Activated CD8-positive, alpha-beta memory T cell treated with anti-CD3 and anti-CD28 coated beads for 1 hour (primary cell): ENCODE results near the gene C1orf216.
"Not testable (repeated sequence)": the region's sequence is repeated elsewhere in the genome, so short reads cannot be mapped to it uniquely, and the experiment has no call there.

Experiments
- DNase-seq, 2 donors: peaks; one replicate each; pipeline ENCODE4 v3.0.0-alpha.2; 2020; ENCODE audit warnings: low read depth in 1 of 2; ENCODE audit errors: extremely low read depth in 1 of 2

The C1orf216 gene

GRCh38 chr1:35707601-35708440 lies 10.9 kb downstream of the C1orf216 start:
- no peak for DNase-seq

DNA sequence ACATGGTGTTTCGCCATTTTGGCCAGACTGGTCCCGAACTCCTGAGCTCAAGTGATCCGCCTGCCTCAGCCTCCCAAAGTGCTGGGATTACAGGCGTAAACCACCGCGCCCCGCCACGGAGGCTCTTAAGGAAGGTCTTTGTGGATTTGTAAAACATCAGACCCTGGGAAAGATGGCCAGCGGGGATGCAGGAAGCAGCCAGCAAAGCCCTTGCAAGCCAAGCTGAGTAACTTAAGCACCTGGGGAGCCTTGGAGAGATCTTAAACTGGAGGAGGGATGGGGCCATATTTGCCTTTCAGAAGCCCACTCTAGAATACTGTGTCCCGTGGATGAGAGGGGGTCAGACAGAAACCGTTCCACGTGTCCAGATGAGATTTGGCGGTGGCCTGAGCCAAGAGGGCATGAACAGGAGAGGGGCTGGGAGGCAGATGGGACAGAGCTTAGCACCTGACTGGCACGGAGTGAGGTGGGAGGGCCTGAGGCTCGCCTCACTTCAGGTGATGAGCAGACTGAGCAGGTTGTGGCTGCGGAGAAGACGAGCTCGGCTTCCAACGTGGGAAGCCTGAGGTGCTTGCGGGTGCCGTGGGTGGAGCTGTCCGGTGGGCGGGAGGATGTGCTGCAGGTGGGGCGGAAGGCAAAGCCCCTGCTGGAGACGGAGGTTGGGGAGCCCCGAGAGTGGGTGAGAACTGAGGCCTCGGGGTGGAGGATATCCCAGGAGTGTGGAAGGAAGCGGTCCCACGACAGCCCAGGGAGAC lies 11.7 kb downstream of the C1orf216 start:
- DNase-seq = no peak

DNA sequence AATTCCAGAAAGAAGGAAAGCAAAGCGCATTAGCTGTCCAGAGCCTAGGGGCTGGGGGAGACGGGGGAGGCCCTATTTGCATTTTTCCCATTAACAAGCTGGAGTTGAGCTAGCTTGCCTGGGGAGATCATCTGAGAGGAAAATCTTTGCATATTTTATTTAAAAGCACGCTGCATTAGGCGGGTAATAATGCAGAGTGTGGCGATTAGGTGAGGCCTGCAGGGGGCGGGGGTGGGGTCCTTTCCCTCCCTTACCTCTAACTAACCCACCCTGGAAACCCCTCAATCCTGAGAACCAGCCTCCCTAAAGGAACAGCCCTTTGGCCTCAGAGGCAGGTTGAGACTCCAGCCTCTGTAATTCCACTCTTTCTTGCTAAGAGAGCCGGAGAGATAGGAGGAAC lies 16.2 kb downstream of the C1orf216 start:
- no peak for DNase-seq

DNA sequence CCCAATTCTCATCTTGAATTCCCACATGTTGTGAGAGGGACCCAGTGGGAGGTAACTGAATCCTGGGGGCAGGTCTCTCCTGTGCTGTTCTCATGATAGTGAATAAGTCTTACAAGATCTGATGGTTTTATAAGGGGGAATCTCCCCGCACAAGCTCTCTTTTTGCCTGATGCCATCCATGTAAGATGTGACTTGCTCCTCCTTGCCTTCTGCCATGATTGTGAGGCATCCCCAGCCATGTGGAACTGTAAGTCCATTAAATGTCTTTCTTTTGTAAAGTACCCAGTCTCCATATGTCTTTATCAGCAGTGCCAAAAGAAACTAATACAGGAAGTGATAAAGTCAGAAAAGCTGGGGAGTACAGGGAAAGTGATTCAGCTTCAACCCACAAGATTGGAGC lies 19.5 kb downstream of the C1orf216 start:
- not testable (repeated sequence) for DNase-seq

GRCh38 chr1:35692317-35692716 lies 26.4 kb downstream of the C1orf216 start:
- no peak for DNase-seq

DNA sequence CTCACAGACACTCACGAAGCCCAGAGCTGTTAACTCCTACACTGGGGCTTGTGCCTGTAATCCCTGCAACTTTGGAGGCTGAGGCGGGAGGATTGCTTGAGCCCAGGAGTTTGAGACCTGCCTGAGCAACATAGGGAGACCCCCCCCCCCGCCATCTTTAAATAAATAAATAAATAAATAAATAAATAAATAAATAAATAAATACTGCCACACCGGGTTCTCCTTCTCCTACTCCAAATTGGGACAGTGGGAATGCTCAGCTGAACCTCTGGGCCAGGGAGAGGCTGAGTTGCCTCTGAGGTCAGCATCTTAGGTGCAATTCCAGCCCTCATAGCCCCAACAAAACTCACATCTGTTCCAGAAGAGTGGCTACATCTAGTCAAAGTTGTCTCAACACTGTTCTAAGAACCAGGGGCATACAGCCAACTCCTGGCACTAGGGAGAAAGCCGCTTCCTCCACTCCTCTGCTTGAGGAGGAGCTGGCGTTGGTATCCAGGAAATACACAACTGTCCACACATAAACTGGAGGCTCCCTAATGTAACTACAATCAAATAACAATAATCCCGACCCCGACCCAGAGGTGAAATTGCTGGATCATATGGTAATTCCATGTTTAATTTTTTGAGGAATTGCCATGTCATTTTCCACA lies 27.0 kb downstream of the C1orf216 start:
- no peak for DNase-seq

- DNase-seq = no peak
Measured at GRCh38 chr1:35691080-35691479, 27.6 kb downstream of the C1orf216 start.

DNA sequence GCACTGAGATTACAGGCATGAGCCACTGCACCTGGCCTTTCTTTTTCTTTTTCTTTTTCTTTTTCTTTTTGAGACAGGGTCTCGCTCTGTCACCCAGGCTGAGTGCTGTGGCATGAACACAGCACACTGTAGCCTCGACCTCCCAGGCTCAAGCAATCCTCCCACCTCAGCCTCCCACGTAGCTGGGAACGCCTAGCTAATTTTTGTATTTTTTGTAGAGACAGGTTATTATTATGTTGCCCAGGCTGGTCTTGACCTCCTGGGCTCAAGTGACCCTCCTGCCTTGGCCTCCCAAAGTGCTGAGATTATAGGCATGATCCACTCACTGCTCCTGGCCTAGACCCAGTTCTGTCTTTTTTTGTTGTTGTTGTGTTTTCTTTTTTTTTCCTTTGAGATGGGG lies 28.6 kb downstream of the C1orf216 start:
- not testable (repeated sequence) for DNase-seq

GRCh38 chr1:35688161-35688560 lies 30.5 kb downstream of the C1orf216 start:
- no peak for DNase-seq

DNA sequence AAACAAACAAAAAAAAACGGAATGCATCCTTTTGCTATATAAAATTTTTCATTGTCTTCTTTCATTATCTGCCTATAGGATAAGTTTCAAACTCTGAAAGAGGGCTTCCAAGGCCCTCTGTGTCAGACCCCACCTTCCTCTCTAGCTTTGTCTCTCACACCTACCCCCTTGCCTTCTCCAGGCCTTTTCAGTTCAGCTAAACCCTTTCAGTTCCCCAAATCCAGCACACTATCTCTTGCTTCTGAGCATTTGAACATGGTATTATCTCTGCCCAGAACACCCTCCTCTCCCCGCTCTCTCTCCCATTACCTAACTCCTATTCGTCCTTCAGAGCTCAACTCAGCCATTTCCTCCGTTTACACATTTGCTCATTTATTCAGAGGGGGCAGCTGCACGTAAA lies 35.7 kb downstream of the C1orf216 start:
- DNase-seq = no peak

GRCh38 chr1:35680271-35680670 lies 38.4 kb downstream of the C1orf216 start:
- DNase-seq = no peak

- no peak for DNase-seq
Measured at GRCh38 chr1:35675773-35676172, 42.9 kb downstream of the C1orf216 start.

GRCh38 chr1:35674111-35674510 lies 44.6 kb downstream of the C1orf216 start:
- no peak for DNase-seq

GRCh38 chr1:35672116-35672515 lies 46.6 kb downstream of the C1orf216 start:
- no peak for DNase-seq

DNA sequence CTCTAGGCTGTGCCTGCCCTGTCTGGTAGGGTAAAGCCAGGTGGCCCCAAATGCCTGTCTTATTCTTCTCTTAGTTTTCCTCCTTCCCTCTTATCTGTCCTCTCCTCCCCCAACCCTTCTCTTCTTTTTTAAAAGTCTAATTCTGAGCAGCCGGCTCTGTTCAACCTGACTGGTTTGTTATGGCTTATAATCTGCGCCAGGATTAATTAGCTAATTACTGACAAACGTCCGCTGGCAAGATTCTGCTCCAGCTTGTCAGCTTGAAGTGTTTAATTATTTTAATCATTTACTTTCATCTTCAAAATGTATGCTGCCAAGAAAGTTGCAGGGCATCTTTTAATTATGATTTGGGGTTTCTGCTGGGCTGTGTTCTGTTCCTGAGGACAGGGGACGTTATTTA lies 50.2 kb downstream of the C1orf216 start:
- no peak for DNase-seq

DNA sequence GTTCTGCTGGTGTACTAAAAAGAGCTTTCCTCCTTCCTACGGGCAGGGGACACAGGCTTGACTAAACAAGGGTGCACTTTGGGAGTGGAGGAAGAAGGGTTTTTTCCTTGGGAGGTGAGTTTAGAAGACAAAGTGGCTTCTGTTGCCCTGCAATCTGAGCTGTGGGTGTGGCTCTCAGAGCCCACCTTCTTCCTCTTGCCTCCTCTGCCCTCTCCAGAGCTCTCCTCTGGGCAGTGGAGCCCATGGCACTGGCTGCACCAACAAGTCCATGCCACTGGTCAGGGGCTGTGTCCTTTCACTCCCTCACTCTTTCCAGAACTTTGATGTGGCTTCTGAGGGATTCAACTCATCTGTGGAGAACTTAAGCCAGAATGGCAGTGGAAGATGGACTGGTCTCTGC lies 51.8 kb downstream of the C1orf216 start:
- no peak for DNase-seq

- no peak for DNase-seq
Measured at GRCh38 chr1:35666216-35666615, 52.5 kb downstream of the C1orf216 start.
